ENCODE results near the gene ZBTB44. TPM values are rescaled to one million over a fixed set of nuclear protein-coding genes. Genes with fewer than 3 reads are reported as not detected.

Gene ZBTB44
- total RNA-seq, 1 experiment from 2014 or later = 32.5 TPM

DNA sequence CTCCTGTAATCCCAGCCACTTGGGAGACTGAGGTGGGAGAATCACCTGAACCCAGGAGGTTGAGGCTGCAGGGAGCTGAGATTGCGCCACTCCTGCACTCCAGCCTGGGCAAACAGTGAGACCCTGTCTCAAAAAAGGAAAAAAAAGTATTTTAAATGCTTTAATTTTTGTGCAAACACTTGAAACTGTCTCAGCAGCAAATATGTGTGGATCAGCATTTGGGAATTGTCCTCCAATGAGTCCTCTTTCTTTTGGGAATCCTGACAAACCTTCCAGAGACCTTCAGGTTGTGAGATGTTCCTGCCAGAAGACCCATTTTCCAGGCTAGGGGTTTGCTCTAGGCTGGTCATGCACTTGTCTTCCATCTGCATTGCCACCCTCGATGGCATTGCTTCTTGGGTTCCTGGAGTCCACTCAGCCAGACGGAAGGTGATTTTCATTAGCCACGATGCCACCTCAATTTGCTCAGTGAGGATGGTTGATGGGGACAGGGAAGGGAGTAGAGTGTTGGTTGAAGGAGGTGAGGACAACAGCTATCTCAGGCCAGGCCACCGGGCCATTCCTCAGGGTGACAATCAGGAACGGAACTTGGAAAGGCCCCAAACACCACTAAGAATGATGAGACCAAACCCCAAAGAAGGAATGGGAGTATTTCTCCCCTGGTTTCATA lies 99.7 kb downstream of the ZBTB44 start (continued):
- TF ChIP-seq, protein P1, sequence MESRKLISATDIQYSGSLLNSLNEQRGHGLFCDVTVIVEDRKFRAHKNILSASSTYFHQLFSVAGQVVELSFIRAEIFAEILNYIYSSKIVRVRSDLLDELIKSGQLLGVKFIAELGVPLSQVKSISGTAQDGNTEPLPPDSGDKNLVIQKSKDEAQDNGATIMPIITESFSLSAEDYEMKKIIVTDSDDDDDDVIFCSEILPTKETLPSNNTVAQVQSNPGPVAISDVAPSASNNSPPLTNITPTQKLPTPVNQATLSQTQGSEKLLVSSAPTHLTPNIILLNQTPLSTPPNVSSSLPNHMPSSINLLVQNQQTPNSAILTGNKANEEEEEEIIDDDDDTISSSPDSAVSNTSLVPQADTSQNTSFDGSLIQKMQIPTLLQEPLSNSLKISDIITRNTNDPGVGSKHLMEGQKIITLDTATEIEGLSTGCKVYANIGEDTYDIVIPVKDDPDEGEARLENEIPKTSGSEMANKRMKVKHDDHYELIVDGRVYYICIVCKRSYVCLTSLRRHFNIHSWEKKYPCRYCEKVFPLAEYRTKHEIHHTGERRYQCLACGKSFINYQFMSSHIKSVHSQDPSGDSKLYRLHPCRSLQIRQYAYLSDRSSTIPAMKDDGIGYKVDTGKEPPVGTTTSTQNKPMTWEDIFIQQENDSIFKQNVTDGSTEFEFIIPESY (IDR thresholded peaks at IDR 0.05; ENCODE audit: extremely low read depth, insufficient replicate concordance, low read length) = no peak
- TF ChIP-seq CBX3 (IDR thresholded peaks at IDR 0.05; ENCODE audit: low read depth) = no peak
- TF ChIP-seq POLR2AphosphoS5 (IDR thresholded peaks at IDR 0.05; ENCODE audit: low read depth, low read length) = no peak
- no peak for TF ChIP-seq YY1 (IDR thresholded peaks at IDR 0.05; ENCODE audit: extremely low read depth, insufficient replicate concordance, low read depth, low read length)
- TF ChIP-seq RAD21 (IDR thresholded peaks at IDR 0.05; ENCODE audit: low read depth) = no peak
- no peak for TF ChIP-seq EZH2 (IDR thresholded peaks at IDR 0.05)
- no peak for TF ChIP-seq SRF (IDR thresholded peaks at IDR 0.05; ENCODE audit: low read depth)

DNA sequence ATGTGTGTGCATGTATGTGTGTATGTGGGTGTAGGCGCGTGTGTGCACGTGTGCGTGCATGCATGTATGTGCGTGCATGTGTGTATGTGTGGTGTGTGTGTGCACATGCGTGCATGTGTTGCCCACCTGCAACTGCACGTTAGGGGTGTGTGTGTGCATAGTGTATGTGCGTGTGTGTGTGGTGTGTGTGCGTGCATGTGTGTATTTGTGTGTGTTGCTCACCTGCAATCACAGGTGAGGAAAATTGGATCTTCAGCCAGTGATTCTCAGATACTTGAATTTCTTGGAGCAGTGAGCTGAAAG lies 100.8 kb downstream of the ZBTB44 start:
- H3K4me1 ChIP-seq (ENCODE audit: control insufficient read depth in 1 of 2, insufficient read depth in 2 of 2, low read length in 2 of 2) = peaks cover 0 to 6% of the 10 kb centered on the region in 2 experiments; a peak in 1 of 4 replicates
- no peak overlapping the region for H3K27ac ChIP-seq (ENCODE audit: low read depth, low read length)
- H3K27me3 ChIP-seq (ENCODE audit: insufficient read depth, low read length) = no peaks in the 10 kb centered on the region
- no peaks in the 10 kb centered on the region for H3K79me2 ChIP-seq (ENCODE audit: insufficient read depth, low read length)
- no peak overlapping the region for H2AFZ ChIP-seq (ENCODE audit: low read depth, low read length, poor library complexity, severe bottlenecking)
- H3K4me2 ChIP-seq (ENCODE audit: low read length) = no peak overlapping the region
- ChIA-PET RAD21 (ENCODE audit: low non-redundant PET in 1 of 2, low total read pairs in 2 of 2, uncharacterized antibody in 2 of 2, unreplicated experiment in 2 of 2) (no interaction called here), POLR2A (no interaction called here), CTCF (no interaction called here)
- TF ChIP-seq, protein P2, sequence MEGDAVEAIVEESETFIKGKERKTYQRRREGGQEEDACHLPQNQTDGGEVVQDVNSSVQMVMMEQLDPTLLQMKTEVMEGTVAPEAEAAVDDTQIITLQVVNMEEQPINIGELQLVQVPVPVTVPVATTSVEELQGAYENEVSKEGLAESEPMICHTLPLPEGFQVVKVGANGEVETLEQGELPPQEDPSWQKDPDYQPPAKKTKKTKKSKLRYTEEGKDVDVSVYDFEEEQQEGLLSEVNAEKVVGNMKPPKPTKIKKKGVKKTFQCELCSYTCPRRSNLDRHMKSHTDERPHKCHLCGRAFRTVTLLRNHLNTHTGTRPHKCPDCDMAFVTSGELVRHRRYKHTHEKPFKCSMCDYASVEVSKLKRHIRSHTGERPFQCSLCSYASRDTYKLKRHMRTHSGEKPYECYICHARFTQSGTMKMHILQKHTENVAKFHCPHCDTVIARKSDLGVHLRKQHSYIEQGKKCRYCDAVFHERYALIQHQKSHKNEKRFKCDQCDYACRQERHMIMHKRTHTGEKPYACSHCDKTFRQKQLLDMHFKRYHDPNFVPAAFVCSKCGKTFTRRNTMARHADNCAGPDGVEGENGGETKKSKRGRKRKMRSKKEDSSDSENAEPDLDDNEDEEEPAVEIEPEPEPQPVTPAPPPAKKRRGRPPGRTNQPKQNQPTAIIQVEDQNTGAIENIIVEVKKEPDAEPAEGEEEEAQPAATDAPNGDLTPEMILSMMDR (IDR thresholded peaks at IDR 0.05 in 2 of 3, conservative IDR thresholded peaks at IDR 0.05 in 1 of 3; ENCODE audit: borderline replicate concordance in 1 of 3, insufficient read depth in 1 of 3, low read depth in 2 of 3, low read length in 2 of 3) = no peak
- H3K9me3 ChIP-seq (ENCODE audit: control insufficient read depth in 1 of 2, insufficient read depth in 1 of 2, low read depth in 1 of 2, low read length in 2 of 2) = no peaks in the 10 kb centered on the region
- intact Hi-C loops (cut with micrococcal nuclease) = loop anchor here (1.0 to 10.0 kb wide), 5 partner anchors 157 to 681 kb away; no protein-coding TSS in a partner anchor
- ATAC-seq (no peak), DNase-seq (ENCODE audit: low read depth, low spot score) (no peak)
- no peaks in the 10 kb centered on the region for H3K9me2 ChIP-seq (ENCODE audit: insufficient read depth)
- H3K4me3 ChIP-seq (replicated peaks in 1 of 2; ENCODE audit: low read depth in 1 of 2, low read length in 2 of 2) = no peak overlapping the region
- no peaks in the 10 kb centered on the region for H3K36me3 ChIP-seq (ENCODE audit: control insufficient read depth in 1 of 2, insufficient read depth in 2 of 2, low read length in 2 of 2)
- BruUV-seq (replicated peaks) = no TSS peak
- H4K20me1 ChIP-seq (ENCODE audit: insufficient read depth) = no peaks in the 10 kb centered on the region; the same call in 1 of the 2 replicates
- no peak overlapping the region for H3K9ac ChIP-seq (ENCODE audit: low read length)
